AG04450 (cell line): Measurements from ENCODE around the gene PTPRG. TPM values are rescaled to one million over a fixed set of nuclear protein-coding genes. Genes with fewer than 3 reads are reported as not detected.

Experiments used
- CTCF ChIA-PET: fragments of 300-600, 350-600 bp; formaldehyde crosslinking; extraction: SDS; loops from one replicate; lab custom pipeline; 2022; ENCODE audit warnings: antibody characterized with exemption, inconsistent platforms; lab: Charles Lee
- POLR2A ChIA-PET: fragments of 350-600 bp; formaldehyde crosslinking; extraction: SDS; loops from one replicate; lab custom pipeline; 2021; ENCODE audit warnings: antibody characterized with exemption, inconsistent platforms; lab: Yijun Ruan, JAX
- DNase-seq: peaks from one replicate; pipeline ENCODE4 v3.0.0-alpha.2; 2011; ENCODE audit warnings: low read depth, low spot score
- H3K27ac ChIP-seq: one replicate; pipeline ENCODE4 v1.5.1; 2012; ENCODE audit warnings: low read depth, low read length, control low read depth
- H3K27me3 ChIP-seq: one replicate; pipeline ENCODE4 v1.6.0; 2012; ENCODE audit warnings: low read length; ENCODE audit not compliant: control insufficient read depth, insufficient read depth
- H3K4me3 ChIP-seq: 2 replicates; pipeline ENCODE4 v1.5.1; 2011; ENCODE audit warnings: mild to moderate bottlenecking, low read depth, low read length, control low read depth
- H3K9me3 ChIP-seq: 2 replicates; pipeline ENCODE4 v1.5.1; 2012; ENCODE audit warnings: low read length; ENCODE audit not compliant: control insufficient read depth, insufficient read depth
- polyA plus RNA-seq: library from polyadenylated mRNA; depleted of rRNA; stranded (reverse); fragments of >200 nt; gene quantifications from 2 replicates; pipeline ENCODE4 v1.2.3, GENCODE V29; 2011
- TF ChIP-seq, protein P1 (sequence below): IDR thresholded peaks from 2 replicates; pipeline ENCODE4 v1.5.1; 2011; ENCODE audit warnings: low read depth, low read length, control low read depth, inconsistent platforms

Gene PTPRG
- polyA plus RNA-seq, 1 experiment = 26.5 TPM

DNA sequence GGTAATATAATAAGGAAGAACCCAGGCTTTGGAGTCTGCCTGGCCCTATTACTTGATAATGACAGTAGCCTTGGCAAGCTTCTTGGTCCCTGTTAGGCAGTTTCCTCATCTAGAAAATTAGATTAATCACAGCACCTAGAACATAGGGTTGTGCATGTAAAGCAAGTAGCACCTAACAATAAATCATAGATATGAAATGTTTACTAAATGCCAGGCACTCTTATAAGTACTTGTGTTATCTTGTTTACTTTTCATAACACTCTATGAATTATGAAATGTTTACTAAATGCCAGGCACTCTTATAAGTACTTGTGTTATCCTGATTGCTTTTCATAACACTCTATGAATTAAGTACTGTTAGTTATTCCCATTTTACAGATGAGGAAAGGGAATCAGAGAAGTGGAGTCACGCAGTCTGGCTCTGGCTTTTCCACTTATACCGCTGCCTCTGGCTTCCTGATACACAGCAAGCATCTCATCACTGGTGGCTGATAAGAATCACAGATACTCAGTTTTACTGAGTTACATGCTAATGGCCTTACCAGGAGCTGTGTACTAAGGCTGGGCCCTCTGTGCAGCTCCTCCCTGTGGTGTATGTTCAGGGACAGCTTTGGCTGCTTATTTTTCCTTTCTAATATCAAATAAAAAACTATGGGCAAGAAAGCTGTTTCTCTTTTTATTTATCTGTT lies 688.6 kb downstream of the PTPRG start:
- DNase-seq = no peak
- Histone ChIP-seq H3K4me3 (no peak overlapping the region), H3K27me3 (no peaks in the 10 kb centered on the region), H3K27ac (no peak overlapping the region), H3K9me3 (no peaks in the 10 kb centered on the region)
- ChIA-PET POLR2A (no interaction called here), CTCF (interaction anchor here (1.1 to 1.7 kb wide), 2 partner anchors 20 to 61 kb away, joined by 4 to 6 read pairs; no protein-coding TSS in a partner anchor)
- TF ChIP-seq, protein P1, sequence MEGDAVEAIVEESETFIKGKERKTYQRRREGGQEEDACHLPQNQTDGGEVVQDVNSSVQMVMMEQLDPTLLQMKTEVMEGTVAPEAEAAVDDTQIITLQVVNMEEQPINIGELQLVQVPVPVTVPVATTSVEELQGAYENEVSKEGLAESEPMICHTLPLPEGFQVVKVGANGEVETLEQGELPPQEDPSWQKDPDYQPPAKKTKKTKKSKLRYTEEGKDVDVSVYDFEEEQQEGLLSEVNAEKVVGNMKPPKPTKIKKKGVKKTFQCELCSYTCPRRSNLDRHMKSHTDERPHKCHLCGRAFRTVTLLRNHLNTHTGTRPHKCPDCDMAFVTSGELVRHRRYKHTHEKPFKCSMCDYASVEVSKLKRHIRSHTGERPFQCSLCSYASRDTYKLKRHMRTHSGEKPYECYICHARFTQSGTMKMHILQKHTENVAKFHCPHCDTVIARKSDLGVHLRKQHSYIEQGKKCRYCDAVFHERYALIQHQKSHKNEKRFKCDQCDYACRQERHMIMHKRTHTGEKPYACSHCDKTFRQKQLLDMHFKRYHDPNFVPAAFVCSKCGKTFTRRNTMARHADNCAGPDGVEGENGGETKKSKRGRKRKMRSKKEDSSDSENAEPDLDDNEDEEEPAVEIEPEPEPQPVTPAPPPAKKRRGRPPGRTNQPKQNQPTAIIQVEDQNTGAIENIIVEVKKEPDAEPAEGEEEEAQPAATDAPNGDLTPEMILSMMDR = no peak

DNA sequence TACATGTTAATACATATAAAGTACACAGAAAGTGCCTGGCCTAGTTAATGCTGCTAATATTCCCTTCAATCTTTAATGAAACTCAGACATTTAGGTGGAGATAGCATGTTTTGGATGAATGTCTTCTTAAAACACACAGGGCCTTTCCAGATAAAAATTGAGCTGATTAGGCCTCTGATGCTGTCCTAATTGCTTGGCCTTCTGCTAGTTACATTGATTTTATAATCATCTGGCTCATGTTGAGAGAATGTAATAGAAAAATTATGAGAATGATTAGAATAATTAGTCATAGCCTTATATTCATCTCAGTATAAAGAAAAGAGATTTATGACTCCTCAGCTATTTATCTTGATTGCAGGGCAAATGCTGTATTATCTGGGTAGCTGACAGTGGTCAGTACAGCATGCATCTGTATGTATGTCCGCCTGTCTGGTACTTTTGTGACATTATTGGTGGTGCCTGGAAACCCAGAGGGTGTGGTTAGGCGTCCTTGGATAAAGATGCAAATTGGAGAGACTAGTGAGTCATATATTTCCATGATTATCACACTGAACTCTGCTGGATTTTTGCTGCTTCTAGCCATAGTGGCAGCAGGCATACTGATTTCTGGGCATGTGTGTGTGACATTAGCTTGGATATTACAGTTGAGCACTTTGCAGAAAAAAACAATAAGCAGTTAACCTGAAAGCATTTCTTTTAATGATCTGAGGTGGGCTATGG lies 691.2 kb downstream of the PTPRG start:
- ChIA-PET CTCF (no interaction called here), POLR2A (no interaction called here)
- TF ChIP-seq, protein P1 = no peak
- H3K27ac ChIP-seq = no peak overlapping the region
- DNase-seq = no peak
- H3K4me3 ChIP-seq = no peak overlapping the region
- H3K27me3 ChIP-seq = no peaks in the 10 kb centered on the region
- H3K9me3 ChIP-seq = no peaks in the 10 kb centered on the region

DNA sequence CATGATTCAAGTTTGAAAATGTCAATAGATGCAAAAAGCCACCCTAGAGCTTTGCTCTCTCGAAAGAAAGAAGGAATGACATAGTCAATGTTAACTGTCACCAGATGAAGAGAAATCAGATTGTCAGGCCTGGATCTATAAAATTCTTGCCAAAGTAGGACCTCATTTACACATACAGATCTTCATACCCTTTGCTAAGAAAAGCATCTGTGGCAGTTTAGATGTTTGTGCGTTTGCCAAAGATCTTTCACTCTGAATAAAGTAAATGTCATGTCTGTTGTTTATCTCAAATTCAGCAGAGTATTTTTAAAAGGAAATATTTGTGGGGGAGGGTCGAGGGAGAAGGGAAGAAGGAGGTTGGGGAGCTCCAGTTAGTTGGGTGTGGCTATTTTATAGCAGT lies 692.6 kb downstream of the PTPRG start:
- ChIA-PET CTCF (no interaction called here), POLR2A (no interaction called here)
- no peak overlapping the region for H3K4me3 ChIP-seq
- H3K27ac ChIP-seq = no peak overlapping the region
- TF ChIP-seq, protein P1 = no peak
- DNase-seq = no peak
- no peaks in the 10 kb centered on the region for H3K27me3 ChIP-seq
- H3K9me3 ChIP-seq = no peaks in the 10 kb centered on the region

DNA sequence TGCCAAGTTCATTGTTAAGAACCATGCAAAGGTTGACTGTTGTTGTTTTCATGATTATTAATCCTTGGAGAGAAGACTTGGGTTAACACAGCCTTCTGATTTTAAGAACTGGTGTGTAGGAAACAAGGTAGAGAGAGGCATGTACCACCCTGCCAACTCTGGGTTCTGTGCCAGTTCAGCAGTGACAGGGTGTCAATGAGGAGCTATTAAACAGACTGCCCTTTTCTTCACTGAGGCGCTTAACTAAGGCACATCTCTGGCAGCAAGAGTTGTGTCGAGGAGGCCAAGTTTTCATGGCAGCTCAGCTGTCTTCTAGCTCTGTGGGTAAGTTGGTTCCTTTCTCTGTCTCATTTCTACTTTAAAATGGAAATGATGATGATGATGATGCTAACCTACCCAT lies 694.4 kb downstream of the PTPRG start:
- ChIA-PET POLR2A (no interaction called here), CTCF (no interaction called here)
- Histone ChIP-seq H3K27me3 (no peaks in the 10 kb centered on the region), H3K4me3 (no peak overlapping the region), H3K27ac (no peak overlapping the region), H3K9me3 (no peaks in the 10 kb centered on the region)
- TF ChIP-seq, protein P1 = no peak
- no peak for DNase-seq

DNA sequence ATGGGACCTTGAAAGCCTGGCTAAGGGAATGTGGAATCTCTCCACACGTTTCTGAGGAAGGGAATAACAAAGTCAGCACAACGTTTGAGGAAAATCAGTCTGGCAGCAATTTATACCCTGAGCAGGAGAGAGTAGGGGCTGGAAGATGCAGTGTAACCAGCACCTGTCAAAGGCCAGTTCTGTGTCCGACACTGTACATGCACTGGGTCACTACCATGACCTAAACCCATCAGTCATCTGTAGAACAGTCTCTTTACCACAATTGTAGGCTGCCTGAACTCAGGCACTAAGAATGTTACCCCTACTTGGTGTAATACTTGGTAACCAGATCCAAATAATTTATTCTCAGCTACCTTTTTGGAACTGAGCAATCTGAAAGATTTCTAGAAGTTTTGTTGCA lies 698.6 kb downstream of the PTPRG start:
- H3K4me3 ChIP-seq = no peak overlapping the region
- ChIA-PET CTCF (no interaction called here), POLR2A (no interaction called here)
- H3K27ac ChIP-seq = no peak overlapping the region
- TF ChIP-seq, protein P1 = no peak
- no peaks in the 10 kb centered on the region for H3K27me3 ChIP-seq
- DNase-seq = no peak
- H3K9me3 ChIP-seq = no peaks in the 10 kb centered on the region
